ENCODE data around the gene AGTPBP1. TPM values are rescaled to one million over a fixed set of nuclear protein-coding genes. Genes with fewer than 3 reads are reported as not detected.

The AGTPBP1 gene
- total and polyA plus RNA-seq, 8 donors: 3.8 to 12.7 (median 9.1) TPM

DNA sequence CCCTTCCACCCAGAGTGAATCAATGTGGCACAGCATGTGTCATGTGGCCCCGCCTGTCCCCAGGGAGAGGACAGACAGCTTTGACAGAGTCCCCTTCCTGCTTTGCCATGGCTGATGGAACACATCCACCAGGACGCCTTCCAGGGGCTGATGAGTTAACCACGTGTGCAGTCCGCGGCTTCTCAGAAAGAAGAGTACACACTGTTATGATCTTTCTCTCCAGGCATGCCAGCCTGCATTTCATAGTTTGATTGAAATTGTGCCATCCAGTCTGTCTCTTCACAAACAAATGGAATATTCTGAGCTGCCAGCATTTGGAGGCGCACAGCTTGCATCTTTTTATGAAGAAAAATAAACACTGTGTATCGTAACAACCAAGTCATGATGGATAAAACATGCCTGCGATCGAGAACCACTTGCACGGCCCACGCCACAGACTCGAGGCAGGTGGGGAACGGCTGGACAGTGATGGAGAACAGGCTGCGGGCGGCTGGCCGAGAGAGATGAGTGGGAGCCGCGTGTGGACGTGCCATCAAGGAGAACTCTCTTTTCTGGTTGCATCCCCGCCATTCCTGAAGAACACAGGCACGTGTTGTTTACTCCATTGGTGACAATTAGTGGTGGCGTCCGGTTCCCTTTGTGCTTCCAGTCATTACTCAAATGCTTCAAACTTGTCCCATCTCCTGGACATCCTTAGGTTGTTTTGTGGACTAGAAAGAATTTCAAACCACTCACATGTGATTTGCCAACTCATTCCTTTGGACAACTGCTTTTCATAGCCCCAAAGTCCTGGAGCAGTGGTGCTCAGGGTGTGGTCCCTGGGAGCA is 220.2 kb downstream of the AGTPBP1 start:
- H3K27ac ChIP-seq: no peak overlapping the region
- no peak overlapping the region for H3K4me3 ChIP-seq
- DNase-seq (no peak), ATAC-seq (no peak), FAIRE-seq (no peak)
- no peaks in the 10 kb centered on the region for H3K36me3 ChIP-seq
- intact Hi-C loops (cut with DNase I): no loop called here
- TF ChIP-seq, protein P1, sequence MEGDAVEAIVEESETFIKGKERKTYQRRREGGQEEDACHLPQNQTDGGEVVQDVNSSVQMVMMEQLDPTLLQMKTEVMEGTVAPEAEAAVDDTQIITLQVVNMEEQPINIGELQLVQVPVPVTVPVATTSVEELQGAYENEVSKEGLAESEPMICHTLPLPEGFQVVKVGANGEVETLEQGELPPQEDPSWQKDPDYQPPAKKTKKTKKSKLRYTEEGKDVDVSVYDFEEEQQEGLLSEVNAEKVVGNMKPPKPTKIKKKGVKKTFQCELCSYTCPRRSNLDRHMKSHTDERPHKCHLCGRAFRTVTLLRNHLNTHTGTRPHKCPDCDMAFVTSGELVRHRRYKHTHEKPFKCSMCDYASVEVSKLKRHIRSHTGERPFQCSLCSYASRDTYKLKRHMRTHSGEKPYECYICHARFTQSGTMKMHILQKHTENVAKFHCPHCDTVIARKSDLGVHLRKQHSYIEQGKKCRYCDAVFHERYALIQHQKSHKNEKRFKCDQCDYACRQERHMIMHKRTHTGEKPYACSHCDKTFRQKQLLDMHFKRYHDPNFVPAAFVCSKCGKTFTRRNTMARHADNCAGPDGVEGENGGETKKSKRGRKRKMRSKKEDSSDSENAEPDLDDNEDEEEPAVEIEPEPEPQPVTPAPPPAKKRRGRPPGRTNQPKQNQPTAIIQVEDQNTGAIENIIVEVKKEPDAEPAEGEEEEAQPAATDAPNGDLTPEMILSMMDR (IDR thresholded peaks at IDR 0.05): no peak
- no peaks in the 10 kb centered on the region for H3K4me1 ChIP-seq
- WGBS, 2 donors: 73 to 82% methylated on average over 23 of the region's 23 CpGs
- H3K27me3 ChIP-seq: no peaks in the 10 kb centered on the region
- H3K9me3 ChIP-seq: no peaks in the 10 kb centered on the region

DNA sequence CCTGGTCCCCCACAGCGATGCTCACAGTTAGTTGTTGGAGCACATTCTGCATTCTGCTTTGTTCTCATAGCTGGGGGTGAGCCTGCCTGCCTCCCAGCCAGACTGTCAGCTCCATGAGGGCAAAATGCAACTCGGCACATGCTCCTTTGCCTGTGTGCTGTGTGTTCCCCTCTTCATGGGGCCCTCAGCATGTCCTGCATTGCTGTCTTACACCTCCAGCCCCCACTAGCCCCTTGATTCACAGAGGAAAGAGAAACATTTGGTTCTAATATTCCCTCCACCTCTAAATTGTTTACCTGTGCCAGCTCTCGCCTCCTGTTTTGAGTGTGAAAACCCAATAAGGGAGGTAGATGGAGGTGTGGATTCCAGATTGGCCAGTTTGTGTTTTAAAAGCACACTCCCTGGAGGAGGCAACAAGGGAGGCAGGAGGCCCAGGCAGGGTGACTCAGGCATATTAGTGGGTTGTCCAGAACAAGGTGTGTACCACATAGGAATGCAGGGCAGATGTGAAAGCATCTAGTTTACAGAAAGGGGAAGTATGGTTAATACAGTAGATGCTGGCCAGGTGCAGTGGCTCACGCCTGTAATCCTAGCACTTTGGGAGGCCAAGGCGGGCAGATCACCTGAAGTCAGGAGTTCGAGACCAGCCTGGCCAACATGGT is 224.6 kb downstream of the AGTPBP1 start:
- TF ChIP-seq, protein P1 (IDR thresholded peaks at IDR 0.05): no peak
- Histone ChIP-seq H3K27me3 (no peaks in the 10 kb centered on the region), H3K27ac (no peak overlapping the region), H3K4me1 (no peaks in the 10 kb centered on the region), H3K9me3 (no peaks in the 10 kb centered on the region), H3K36me3 (no peaks in the 10 kb centered on the region), H3K4me3 (no peak overlapping the region)
- FAIRE-seq (no peak), ATAC-seq (no peak), DNase-seq (no peak)
- WGBS, 2 donors: 68 to 76% methylated on average over 6 of the region's 6 CpGs
- intact Hi-C loops (cut with DNase I): no loop called here

DNA sequence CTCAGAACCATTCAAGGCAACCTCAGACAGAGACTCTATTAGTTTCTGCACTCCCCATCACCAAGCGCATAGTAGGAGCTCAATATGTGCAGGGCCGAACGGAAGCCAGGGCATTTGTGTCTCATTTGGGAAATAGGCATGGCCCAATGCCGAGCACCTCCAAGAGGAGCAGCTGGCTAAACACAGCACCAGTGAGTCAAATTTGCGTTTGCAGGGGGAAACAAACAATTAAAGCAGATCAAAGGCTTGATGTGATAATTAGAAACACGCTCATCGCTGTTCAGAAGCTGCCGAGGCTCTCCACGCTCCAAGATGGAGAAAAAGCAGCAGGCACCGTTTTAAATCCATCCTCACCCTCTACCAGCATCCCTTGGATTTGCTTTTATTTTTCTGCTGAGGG is 225.3 kb downstream of the AGTPBP1 start:
- Histone ChIP-seq H3K27ac (no peak overlapping the region), H3K4me1 (no peaks in the 10 kb centered on the region), H3K27me3 (no peaks in the 10 kb centered on the region), H3K4me3 (no peak overlapping the region), H3K9me3 (no peaks in the 10 kb centered on the region), H3K36me3 (no peaks in the 10 kb centered on the region)
- TF ChIP-seq, protein P1 (IDR thresholded peaks at IDR 0.05): no peak
- no peak for FAIRE-seq
- intact Hi-C loops (cut with DNase I): no loop called here
- WGBS, 2 donors: 35 to 40% methylated on average over 10 of the region's 10 CpGs
- ATAC-seq: no peak
- DNase-seq: no peak

DNA sequence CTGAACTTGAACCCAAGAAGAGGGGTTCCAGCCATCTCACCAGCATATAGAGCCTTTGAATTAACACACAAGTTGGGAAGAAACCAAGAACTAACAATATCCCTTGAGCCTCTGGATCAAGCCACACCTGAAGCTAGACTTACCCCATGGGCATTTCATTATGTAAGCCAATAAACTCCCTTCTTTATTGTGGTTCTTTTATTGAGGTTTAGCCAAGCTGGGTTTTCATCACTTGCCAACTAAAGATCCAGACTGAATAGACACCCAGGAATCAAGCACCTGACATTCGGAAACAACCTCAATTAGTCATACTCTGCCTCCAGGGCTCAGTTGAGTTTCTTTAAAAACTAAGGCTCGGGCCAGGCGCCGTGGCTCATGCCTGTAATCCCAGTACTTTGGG is 226.7 kb downstream of the AGTPBP1 start:
- DNase-seq: no peak
- intact Hi-C loops (cut with DNase I): no loop called here
- ATAC-seq: no peak
- no peak overlapping the region for H3K27ac ChIP-seq
- TF ChIP-seq, protein P1 (IDR thresholded peaks at IDR 0.05): no peak
- FAIRE-seq: no peak
- H3K4me1 ChIP-seq: no peaks in the 10 kb centered on the region
- H3K9me3 ChIP-seq: no peaks in the 10 kb centered on the region
- no peak overlapping the region for H3K4me3 ChIP-seq
- no peaks in the 10 kb centered on the region for H3K36me3 ChIP-seq
- WGBS, 2 donors: 81 to 89% methylated on average over 4 of the region's 4 CpGs
- H3K27me3 ChIP-seq: no peaks in the 10 kb centered on the region

DNA sequence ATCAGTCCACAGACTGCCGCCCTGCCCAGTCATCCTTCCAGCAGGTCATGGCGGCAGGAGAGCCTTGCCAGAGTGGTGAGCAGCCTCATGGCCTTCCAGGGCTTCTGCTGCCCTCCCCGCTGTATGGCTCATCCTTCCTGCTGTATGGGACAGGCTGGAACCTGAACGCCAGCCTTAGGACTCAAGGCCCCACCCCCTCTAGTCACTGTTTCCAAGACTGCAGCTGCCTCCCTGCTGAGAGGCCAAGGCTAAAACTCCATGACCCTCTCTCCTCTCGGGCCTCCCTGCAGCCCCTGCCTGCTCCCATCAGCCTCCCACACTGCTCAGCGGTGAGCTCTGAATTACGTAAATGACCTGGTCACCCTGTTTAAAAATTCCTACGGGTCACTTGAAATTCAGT is 227.5 kb downstream of the AGTPBP1 start:
- ATAC-seq: no peak
- FAIRE-seq: no peak
- no peak for DNase-seq
- H3K27me3 ChIP-seq: no peaks in the 10 kb centered on the region
- no peak overlapping the region for H3K4me3 ChIP-seq
- intact Hi-C loops (cut with DNase I): no loop called here
- no peak overlapping the region for H3K27ac ChIP-seq
- 71 to 87% methylated on average over 8 of the region's 8 CpGs for WGBS, 2 donors
- H3K9me3 ChIP-seq: no peaks in the 10 kb centered on the region
- TF ChIP-seq, protein P1 (IDR thresholded peaks at IDR 0.05): no peak
- H3K4me1 ChIP-seq: no peaks in the 10 kb centered on the region
- no peaks in the 10 kb centered on the region for H3K36me3 ChIP-seq
